HepG2 (cell line): ENCODE measurements around the gene CIAO2B. TPM values are rescaled to one million over a fixed set of nuclear protein-coding genes. Genes with fewer than 3 reads are reported as not detected.

ENCODE experiments used
- E2F1 ChIP-seq: sonication (generic); formaldehyde crosslinking; IDR thresholded peaks from 2 replicates; pipeline ENCODE4 v1.5.0; 2020; ENCODE audit warnings: missing genetic modification reagents
- ETV5 ChIP-seq: IDR thresholded peaks from 2 replicates; pipeline ENCODE4 v1.6.1; 2018; ENCODE audit warnings: missing biosample characterization, missing genetic modification reagents, inconsistent platforms, borderline replicate concordance
- KAT7 ChIP-seq: IDR thresholded peaks from 2 replicates; pipeline ENCODE4 v1.6.1; 2018; ENCODE audit warnings: borderline replicate concordance, missing compliant biosample characterization
- KDM5B ChIP-seq: sonication (generic); formaldehyde crosslinking; IDR thresholded peaks from 2 replicates; pipeline ENCODE4 v1.4.0; 2020; ENCODE audit warnings: missing genetic modification reagents, mild to moderate bottlenecking, borderline replicate concordance
- MIER2 ChIP-seq: IDR thresholded peaks from 2 replicates; pipeline ENCODE4 v1.6.1; 2016; ENCODE audit warnings: missing biosample characterization, missing genetic modification reagents
- MXD1 ChIP-seq: sonication (generic); formaldehyde crosslinking; IDR thresholded peaks from 2 replicates; pipeline ENCODE4 v1.4.0; 2020; ENCODE audit warnings: mild to moderate bottlenecking, missing genetic modification reagents
- PHF8 ChIP-seq: sonication (generic); formaldehyde crosslinking; IDR thresholded peaks from 2 replicates; pipeline ENCODE4 v1.5.0; 2020; ENCODE audit warnings: missing genetic modification reagents
- POLR2AphosphoS2 ChIP-seq: IDR thresholded peaks from 2 replicates; pipeline ENCODE4 v1.6.1; 2011; ENCODE audit warnings: low read depth, low read length, improper control_type of control experiment
- TCF7 ChIP-seq: sonication (generic); IDR thresholded peaks from 2 replicates; pipeline ENCODE4 v1.6.1; 2016; ENCODE audit warnings: antibody characterized with exemption, low read depth
- TMF1 ChIP-seq: sonication (generic); formaldehyde crosslinking; IDR thresholded peaks from 2 replicates; pipeline ENCODE4 v1.8.1; 2022; ENCODE audit warnings: low read depth, missing genetic modification reagents
- ZBTB20 ChIP-seq: sonication (generic); formaldehyde crosslinking; IDR thresholded peaks from 2 replicates; pipeline ENCODE4 v1.8.1; 2023; ENCODE audit warnings: missing genetic modification reagents, low read depth, mild to moderate bottlenecking, borderline replicate concordance
- ZNF232 ChIP-seq: sonication (generic); formaldehyde crosslinking; IDR thresholded peaks from 2 replicates; pipeline ENCODE4 v1.4.0; 2020; ENCODE audit warnings: missing genetic modification reagents, borderline replicate concordance
- ZNF382 ChIP-seq: sonication (generic); formaldehyde crosslinking; IDR thresholded peaks from 2 replicates; pipeline ENCODE4 v1.5.0; 2020; ENCODE audit warnings: missing genetic modification reagents, mild to moderate bottlenecking, borderline replicate concordance
- ZNF552 ChIP-seq: sonication (generic); formaldehyde crosslinking; IDR thresholded peaks from 2 replicates; pipeline ENCODE4 v1.9.0; 2022; ENCODE audit warnings: missing genetic modification reagents, mild to moderate bottlenecking, borderline replicate concordance
- ZNF576 ChIP-seq: sonication (generic); formaldehyde crosslinking; IDR thresholded peaks from 2 replicates; pipeline ENCODE4 v1.4.0; 2020; ENCODE audit warnings: mild to moderate bottlenecking, missing genetic modification reagents
- ZNF660 ChIP-seq: sonication (generic); formaldehyde crosslinking; IDR thresholded peaks from 2 replicates; pipeline ENCODE4 v1.5.1; 2020; ENCODE audit warnings: mild to moderate bottlenecking, low read depth, missing genetic modification reagents, borderline replicate concordance
- ZNF703 ChIP-seq: sonication (generic); formaldehyde crosslinking; IDR thresholded peaks from 2 replicates; pipeline ENCODE4 v1.5.1; 2020; ENCODE audit warnings: missing genetic modification reagents, mild to moderate bottlenecking, moderate library complexity, borderline replicate concordance
- ZNF766 ChIP-seq: sonication (generic); formaldehyde crosslinking; IDR thresholded peaks from 2 replicates; pipeline ENCODE4 v1.5.0; 2020; ENCODE audit warnings: missing genetic modification reagents, borderline replicate concordance
- polyA plus RNA-seq, 8 experiments: library from polyadenylated mRNA; depleted of rRNA in 3 of 8; stranded (reverse) in 7 of 8; unstranded in 1 of 8; fragments of >200 nt; fragmentation: Illumina TruSeq in 4 of 8; extraction: Trizol in 4 of 8; gene quantifications; 2 replicates each; pipeline versions ENCODE4 v1.2.1 to v1.2.3, GENCODE V29; 2011 to 2016; ENCODE audit warnings: low read depth in 4 of 8, missing spikeins in 1 of 8, mixed read lengths in 1 of 8; ENCODE audit not compliant: insufficient read depth in 1 of 8
- total RNA-seq, 5 experiments: library from RNA; depleted of rRNA; stranded (reverse); fragments of >200 nt; fragmentation: Illumina TruSeq; extraction: Trizol; gene quantifications; 2 replicates each; pipeline ENCODE4 v1.2.3, GENCODE V29; 2016; ENCODE audit warnings: low read depth in 1 of 5
- TF ChIP-seq, protein P1 (sequence below): sonication (generic); formaldehyde crosslinking; IDR thresholded peaks from 2 replicates; pipeline ENCODE4 v1.4.0; 2020; ENCODE audit warnings: missing genetic modification reagents
- TF ChIP-seq, protein P2 (sequence below): sonication (generic); formaldehyde crosslinking; IDR thresholded peaks from 2 replicates; pipeline ENCODE4 v1.4.0; 2020; ENCODE audit warnings: missing genetic modification reagents
- TF ChIP-seq, protein P3 (sequence below): sonication (generic); formaldehyde crosslinking; IDR thresholded peaks from 2 replicates; pipeline ENCODE4 v1.4.0; 2020; ENCODE audit warnings: missing genetic modification reagents, borderline replicate concordance
- TF ChIP-seq, protein P4 (sequence below): sonication (generic); formaldehyde crosslinking; IDR thresholded peaks from 2 replicates; pipeline ENCODE4 v1.4.0; 2020; ENCODE audit warnings: missing genetic modification reagents

The CIAO2B gene
- total and polyA plus RNA-seq, 2 of the 13 experiments (the other 11 are each of a cell fraction or from before 2014, with no cell fraction given) = 157 to 293 TPM

GRCh38 chr16:66902648-66903543 is 31.3 kb downstream of the CIAO2B start (continued):
- no peak for TF ChIP-seq ZNF766
- TF ChIP-seq KAT7 (CRISPR knock-in tag) = no peak
- TF ChIP-seq ZNF576 (CRISPR knock-in tag) = no peak
- TF ChIP-seq, protein P1, sequence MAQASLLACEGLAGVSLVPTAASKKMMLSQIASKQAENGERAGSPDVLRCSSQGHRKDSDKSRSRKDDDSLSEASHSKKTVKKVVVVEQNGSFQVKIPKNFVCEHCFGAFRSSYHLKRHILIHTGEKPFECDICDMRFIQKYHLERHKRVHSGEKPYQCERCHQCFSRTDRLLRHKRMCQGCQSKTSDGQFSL (CRISPR knock-in tag) = no peak
- TF ChIP-seq ZNF552 (CRISPR knock-in tag) = no peak
- TF ChIP-seq POLR2AphosphoS2 = no peak
- TF ChIP-seq ZNF703 (CRISPR knock-in tag) = no peak
- TF ChIP-seq ZBTB20 (CRISPR knock-in tag) = no peak
- TF ChIP-seq MXD1 (CRISPR knock-in tag) = no peak
- no peak for TF ChIP-seq ZNF382 (CRISPR knock-in tag)
- TF ChIP-seq TCF7 = no peak
- TF ChIP-seq PHF8 = 0 out of 2 replicates have a peak, but pooled peaks have one; percentile 17
- TF ChIP-seq TMF1 (CRISPR knock-in tag) = no peak
- TF ChIP-seq ZNF232 (CRISPR knock-in tag) = no peak
- TF ChIP-seq ETV5 (CRISPR knock-in tag) = 0 out of 2 replicates have a peak, but pooled peaks have one; percentile 23
- TF ChIP-seq, protein P2, sequence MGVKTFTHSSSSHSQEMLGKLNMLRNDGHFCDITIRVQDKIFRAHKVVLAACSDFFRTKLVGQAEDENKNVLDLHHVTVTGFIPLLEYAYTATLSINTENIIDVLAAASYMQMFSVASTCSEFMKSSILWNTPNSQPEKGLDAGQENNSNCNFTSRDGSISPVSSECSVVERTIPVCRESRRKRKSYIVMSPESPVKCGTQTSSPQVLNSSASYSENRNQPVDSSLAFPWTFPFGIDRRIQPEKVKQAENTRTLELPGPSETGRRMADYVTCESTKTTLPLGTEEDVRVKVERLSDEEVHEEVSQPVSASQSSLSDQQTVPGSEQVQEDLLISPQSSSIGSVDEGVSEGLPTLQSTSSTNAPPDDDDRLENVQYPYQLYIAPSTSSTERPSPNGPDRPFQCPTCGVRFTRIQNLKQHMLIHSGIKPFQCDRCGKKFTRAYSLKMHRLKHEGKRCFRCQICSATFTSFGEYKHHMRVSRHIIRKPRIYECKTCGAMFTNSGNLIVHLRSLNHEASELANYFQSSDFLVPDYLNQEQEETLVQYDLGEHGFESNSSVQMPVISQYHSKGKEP (CRISPR knock-in tag) = no peak
- TF ChIP-seq KDM5B (CRISPR knock-in tag) = no peak
- TF ChIP-seq E2F1 = no peak
- no peak for TF ChIP-seq ZNF660 (CRISPR knock-in tag)
- TF ChIP-seq MIER2 = no peak
- TF ChIP-seq, protein P3, sequence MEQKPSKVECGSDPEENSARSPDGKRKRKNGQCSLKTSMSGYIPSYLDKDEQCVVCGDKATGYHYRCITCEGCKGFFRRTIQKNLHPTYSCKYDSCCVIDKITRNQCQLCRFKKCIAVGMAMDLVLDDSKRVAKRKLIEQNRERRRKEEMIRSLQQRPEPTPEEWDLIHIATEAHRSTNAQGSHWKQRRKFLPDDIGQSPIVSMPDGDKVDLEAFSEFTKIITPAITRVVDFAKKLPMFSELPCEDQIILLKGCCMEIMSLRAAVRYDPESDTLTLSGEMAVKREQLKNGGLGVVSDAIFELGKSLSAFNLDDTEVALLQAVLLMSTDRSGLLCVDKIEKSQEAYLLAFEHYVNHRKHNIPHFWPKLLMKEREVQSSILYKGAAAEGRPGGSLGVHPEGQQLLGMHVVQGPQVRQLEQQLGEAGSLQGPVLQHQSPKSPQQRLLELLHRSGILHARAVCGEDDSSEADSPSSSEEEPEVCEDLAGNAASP (CRISPR knock-in tag) = no peak
- TF ChIP-seq, protein P4, sequence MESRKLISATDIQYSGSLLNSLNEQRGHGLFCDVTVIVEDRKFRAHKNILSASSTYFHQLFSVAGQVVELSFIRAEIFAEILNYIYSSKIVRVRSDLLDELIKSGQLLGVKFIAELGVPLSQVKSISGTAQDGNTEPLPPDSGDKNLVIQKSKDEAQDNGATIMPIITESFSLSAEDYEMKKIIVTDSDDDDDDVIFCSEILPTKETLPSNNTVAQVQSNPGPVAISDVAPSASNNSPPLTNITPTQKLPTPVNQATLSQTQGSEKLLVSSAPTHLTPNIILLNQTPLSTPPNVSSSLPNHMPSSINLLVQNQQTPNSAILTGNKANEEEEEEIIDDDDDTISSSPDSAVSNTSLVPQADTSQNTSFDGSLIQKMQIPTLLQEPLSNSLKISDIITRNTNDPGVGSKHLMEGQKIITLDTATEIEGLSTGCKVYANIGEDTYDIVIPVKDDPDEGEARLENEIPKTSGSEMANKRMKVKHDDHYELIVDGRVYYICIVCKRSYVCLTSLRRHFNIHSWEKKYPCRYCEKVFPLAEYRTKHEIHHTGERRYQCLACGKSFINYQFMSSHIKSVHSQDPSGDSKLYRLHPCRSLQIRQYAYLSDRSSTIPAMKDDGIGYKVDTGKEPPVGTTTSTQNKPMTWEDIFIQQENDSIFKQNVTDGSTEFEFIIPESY = no peak
